HG03432 (cell line): Measurements from ENCODE around the gene DAZAP1.

Experiments used
- ATAC-seq: cut with Tn5 transposase; IDR thresholded peaks from one replicate; pipeline ENCODE4 v1.9.1; 2021; ENCODE audit warnings: mild to moderate bottlenecking, moderate library complexity; ENCODE audit not compliant: unreplicated experiment

Gene DAZAP1

DNA sequence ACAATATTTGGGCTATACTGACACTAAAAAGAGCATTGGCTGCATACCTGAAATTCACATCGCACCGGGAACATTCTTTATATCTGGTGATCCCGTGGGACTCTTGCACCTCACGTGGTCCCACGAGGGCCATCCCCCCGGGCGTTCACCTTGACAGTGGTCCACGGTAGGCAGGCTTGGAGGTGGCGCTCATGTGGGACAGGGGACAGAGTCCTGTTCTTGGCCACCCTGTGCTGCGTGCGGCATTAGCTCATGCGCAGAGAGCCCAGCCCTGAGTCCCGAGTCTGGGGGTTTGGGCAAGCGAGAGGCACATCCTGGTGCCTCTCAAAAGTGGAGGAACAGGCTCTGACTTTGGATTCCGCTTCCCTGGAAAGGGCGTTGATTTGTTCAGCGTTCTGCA, 13.5 kb upstream of the DAZAP1 start:
- no peak for ATAC-seq

DNA sequence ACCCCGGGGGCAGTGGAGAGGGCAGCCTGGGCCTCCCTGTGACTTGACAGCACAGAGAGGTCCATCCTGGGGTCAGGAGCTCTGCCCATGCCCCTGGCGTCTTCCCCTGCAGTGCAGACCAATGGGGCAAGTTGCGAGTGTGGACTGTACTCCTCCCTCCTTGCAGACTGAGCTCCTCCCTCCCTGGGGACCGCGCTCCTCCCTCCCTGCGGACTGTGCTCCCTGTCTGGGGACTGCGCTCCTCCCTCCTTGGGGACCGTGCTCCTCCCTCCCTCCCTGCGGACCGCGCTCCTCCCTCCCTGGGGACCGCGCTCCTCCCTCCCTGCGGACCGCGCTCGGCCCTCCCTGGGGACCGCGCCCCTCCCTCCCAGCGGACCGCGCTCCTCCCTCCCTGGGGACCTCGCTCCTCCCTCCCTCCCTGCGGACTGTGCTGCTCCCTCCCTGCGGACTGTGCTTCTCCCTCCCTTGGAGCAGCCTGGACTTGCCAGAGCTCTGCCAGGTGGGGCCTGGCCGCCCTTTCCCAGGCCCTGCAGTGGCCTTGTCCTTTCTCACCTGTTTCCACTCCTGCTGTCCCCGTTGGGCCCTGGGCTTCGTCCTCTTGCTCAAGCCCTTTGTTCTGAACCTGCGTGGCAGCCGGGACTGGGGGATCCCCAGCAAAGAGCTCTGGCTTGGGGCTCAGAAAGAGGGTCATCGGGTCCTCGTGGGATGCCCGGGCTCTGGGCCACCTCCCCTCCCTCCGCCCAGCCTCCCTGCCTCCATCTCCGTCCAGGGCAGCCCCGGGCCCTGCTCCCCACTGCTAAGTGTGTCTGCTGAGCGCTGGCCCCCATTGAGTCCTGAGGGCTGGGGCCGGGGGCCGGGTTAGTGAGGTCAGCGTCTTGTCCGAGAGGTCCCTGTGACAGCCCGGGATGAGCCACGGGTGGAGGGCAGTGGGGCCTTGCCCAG, 12.9 kb upstream of the DAZAP1 start:
- no peak for ATAC-seq

DNA sequence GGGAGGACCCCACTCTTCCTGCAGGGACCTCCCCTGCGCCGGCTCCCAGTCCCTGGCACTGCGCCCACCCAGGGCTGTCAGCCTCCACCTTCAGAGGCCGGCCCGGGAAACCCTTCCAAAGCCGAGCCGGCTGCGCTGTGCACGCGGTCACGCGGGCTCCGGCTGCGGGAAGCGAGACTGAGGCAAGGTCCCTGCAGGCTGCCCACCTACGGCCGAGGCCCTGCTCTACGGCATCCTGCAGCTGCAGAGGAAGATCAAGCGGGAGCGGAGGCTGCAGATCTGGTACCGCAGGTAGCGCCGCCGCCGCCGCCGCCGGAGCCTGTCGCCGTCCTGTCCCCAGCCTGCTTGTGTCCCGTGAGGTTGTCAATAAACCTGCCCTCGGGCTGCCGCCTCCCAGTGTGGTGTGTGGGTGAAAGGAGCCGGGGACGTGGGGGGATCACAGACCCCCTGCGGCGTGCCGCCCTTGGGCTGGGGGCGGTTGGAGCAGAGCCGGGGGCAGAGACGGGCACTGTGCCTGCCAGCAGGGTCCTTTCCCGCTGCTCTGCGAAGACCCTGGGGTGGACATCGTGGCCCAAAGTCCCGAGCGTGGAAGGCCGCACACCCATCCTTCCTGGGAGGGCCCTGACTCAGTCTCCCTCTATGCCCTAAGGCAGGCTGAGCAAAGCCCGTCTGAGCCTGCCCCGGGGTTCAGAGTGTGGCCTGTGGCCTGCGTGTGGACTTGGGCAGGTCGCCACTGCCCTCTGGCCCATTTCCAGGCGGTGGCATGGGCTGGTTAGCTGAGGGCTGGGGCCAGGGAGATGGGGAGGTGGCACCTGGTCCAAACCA, 12.0 kb upstream of the DAZAP1 start:
- no peak for ATAC-seq

DNA sequence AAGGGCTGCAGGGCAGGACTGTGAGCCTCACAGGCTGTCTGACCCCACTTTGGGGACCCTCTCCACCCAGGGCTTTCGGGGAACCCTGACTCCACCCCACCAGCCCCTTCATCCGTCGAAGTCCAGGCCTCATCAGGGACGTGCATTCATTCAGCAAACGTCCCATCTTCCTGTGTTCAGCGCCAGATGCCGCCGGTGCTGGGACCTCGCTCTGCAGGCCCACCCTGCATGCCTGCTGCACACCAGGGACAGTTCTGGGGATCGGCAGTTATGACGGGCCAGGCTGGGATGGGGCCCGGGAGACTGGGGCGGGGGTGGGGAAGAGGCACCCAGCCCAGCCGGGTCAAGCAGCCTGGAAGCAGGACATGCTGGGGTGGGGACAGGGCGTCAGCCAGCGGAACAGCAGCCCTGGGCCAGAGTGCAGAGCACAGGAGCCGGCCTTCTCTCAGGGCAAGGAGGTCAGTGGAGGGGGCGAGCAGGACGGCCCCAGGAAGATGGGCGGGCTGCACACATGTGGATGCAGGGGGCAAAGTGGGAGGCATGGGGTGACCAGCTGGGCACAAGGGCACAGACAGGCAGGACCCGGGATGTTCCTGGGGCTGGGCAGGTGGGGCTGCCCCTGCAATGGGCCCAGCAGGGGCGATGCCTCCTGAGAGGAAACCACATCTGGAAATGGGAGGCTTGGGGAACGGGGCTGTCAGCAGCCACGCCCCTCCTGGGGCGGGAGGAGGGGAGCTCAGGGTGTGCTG, 11.2 kb upstream of the DAZAP1 start:
- no peak for ATAC-seq

DNA sequence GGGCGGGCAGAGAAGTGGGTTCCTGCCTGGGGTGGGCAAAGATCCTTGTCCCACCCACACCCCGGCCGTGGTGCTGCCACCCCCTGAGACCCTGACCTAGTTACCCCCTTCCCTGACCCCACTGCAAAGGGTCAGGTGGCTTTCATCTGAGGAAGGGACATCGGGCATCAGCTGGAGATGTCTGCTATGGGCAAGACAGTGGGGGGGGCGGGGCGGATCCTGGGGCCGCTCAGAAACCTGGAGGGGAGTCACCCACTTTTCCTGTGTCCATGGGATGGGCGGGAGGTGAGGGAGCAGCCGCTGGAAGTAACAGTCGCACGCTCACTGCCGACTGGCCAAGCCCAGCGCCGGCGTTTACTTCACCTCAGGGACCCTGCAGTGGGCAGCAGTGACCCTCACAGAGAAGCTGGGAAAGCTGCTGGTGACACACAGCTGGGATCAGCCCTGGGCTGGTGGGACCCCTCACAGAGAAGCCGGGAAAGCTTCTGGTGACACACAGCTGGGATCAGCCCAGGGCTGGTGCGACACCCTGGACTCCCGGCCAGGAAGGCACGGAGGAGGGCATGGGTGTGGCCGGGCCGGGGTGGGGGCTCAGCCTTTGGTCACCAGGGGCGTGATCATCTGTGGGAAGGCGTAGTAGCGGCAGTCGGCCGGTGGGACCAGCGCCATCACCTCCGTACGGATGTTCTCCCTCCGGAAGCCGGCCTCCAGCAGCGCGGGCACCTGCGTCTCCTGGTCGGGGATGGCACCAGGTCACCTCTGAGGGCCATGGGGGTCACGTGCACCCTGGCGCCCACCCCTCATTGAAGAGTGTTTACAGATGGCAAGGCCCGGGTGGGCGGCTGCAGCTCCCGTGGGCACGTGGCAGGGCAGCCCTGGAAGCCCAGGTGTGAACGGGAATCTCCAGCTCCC, 10.4 kb upstream of the DAZAP1 start:
- ATAC-seq, result no peak

DNA sequence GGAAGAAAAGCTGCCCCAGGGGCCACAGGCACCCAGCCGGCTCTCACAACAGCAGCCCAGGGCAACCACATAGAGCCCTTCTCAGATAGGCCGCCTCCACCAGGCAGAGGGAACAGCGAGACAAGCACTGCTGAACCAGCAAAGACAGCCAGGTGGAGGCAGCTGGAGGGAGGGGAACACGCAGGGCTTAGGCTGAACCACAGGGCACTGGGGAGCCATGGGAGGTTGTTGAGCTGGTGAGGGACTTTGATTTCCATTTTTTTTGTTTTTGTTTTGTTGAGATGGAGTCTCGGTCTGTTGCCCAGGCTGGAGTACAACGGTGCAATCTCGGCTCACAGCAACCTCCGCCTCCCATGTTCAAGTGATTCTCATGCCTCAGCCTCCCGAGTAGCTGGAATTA, 9.5 kb upstream of the DAZAP1 start:
- no peak for ATAC-seq

DNA sequence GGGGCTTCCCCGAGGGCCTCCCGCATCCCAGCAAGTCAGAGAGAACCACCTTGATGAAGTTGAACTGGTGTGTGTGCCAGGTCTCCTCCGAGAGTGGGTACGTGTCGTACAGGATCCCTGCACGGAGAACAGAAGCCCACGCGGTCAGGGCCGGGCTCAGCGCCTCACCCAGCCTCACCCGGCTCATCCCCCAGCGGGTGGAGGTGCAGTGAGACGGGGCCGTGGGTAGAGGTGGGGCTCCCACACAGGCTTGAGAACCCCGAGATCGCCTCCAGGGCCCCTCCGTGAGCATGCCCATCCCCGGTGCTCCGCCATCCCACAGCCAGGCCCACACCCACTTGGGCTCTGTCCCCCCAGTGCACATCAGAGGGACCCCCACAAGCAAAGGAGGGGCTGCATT, 8.3 kb upstream of the DAZAP1 start:
- no peak for ATAC-seq

DNA sequence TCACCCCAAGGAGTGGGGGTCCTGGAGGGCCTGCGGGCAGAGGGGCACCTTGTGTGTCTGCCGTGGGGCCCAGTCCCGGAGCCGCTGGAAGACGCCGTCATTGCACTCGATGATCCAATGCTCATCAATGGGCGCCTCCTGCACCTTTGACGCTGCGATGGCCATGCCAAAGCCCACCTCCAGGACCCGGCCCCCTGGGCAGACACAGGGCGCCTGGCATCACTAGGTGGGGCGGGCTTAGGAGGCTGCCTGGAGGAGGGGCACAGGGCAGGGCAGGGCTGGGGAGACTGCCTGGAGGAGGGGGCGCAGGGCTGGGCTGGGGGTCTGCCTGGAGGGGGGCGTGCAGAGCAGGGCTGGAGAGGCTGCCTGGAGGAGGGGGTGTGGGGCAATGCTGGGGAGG, 7.6 kb upstream of the DAZAP1 start:
- ATAC-seq, result no peak

DNA sequence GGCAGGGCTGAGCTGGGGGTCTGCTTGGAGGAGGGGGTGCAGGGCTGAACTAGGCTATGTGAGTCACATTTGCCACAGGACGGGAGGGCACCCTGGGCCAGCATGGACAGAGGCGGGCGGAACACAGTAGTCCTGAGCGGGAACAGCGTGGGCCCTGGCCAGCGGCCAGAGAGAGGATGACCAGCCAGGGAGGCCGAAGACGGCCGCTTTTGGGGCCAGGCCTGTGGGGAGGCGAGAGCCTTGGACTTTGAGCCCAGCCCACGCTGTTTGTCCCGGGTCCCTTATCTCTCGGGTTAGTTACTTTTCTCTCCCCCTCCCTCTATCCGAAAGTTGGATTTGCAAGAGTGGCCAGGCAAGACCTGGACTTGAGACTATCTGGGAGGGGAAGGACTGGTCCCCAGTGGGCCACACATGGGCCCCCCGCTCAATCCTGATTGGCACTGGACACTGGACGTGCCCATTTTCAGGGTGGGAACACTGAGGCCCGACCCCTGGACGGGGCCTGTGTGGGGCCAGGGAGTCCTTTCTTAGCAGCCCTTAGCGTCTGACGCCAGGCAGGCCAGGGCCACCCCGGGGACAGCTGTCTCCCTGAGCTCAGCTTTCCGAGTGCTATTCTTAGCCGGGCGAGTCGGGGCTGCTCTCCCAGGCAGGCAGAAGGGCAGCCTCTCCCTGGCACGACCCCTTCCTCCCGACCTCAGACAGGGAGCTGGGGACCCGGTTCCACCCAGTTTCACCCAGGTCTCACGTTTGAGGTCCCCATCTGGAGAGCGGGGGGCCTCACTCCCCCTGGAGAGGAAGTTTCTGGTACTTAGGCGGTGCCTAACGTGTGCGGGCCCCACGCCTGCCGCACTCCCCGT, 6.9 kb upstream of the DAZAP1 start:
- no peak for ATAC-seq

DNA sequence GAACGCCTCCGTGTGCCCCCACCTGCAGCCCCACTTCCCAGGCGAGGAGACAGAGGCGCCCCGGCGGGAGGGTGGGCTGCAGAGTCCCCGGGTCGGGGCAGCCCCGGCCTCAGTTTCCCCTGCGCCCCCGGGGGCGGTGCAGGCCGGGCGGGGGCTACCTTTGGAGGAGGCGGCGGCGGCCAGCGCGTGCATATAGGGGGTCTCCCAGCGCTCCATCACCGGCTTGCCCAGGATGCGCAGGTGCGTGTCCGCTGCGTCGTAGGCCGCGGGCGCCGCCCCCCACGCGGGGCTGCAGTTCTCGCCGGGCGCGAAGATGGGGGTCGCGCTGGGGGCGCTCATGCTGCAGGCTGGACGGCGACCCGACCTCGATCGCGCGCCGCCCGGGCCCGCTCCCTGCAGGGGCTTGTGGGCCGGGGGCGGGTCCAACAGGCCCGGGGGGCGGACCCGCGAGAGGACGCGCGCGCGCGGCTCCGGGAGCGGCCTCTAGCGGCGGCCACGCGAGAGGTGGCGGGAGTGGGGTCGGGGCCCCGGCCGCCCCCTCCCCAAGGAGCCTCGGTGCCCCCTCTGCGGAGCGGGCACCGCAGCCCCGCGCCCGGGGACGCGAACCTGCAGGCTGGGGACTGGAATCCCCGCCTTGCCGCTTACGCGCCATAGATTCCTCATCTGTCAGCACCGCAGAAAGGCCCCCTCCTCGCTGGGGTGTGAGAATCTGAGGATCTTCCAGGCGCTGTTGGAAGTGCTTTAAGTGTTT, 6.1 kb upstream of the DAZAP1 start, which contains the start of gene GAMT:
TSS of gene GAMT (minus strand) at position 405 of the 751 bp plus-strand sequence. CDS start at position 339, 66 bp downstream.
- ATAC-seq, result no peak

DNA sequence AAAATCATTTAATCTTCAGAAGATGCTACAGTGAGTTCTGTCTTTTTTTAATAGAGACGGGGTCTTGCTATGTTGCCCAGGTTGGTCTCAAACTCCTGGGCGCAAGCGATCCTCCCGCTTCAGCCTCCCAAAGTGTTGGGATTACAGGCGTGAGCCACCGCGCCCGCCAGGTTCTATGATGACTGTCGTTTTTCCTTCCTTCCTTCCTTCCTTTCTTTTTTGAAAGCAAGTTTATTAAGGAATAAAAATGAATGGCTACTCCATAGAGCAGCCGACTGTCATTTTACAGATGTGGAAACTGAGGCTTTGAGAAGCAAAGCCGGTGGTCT, 5.5 kb upstream of the DAZAP1 start:
- ATAC-seq, result no peak

DNA sequence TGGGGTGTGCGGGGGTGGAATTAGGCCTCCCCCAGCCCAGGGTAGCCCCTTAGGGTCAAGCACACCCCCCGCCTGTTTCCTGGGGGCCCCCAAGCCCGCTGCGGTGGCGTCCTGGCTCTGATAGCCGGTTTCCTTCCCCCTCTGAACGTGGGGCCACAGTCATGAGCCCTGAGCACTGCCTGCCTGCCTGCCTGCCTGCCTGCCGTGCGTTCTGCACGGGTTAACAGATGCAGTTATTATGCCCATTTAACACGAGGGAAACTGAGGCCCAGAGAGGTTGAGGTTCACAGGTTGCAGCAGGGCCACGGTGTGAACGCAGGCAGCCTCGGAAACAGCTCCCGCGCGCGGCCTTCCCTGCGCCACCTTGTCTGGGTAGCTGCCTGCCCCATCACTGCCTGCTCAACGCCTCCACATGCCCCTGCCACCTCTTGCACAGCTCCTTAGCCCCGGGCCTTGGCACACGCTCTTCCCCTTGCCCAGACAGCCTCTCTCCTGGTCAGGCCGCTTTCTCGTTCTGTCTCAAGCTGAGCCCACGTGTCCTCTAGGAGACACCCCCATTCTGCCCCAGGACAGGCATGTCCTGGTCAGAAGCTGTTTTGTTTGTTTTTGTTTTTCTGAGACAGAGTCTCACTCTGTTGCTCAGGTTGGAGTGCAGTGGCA, 4.8 kb upstream of the DAZAP1 start:
- no peak for ATAC-seq

DNA sequence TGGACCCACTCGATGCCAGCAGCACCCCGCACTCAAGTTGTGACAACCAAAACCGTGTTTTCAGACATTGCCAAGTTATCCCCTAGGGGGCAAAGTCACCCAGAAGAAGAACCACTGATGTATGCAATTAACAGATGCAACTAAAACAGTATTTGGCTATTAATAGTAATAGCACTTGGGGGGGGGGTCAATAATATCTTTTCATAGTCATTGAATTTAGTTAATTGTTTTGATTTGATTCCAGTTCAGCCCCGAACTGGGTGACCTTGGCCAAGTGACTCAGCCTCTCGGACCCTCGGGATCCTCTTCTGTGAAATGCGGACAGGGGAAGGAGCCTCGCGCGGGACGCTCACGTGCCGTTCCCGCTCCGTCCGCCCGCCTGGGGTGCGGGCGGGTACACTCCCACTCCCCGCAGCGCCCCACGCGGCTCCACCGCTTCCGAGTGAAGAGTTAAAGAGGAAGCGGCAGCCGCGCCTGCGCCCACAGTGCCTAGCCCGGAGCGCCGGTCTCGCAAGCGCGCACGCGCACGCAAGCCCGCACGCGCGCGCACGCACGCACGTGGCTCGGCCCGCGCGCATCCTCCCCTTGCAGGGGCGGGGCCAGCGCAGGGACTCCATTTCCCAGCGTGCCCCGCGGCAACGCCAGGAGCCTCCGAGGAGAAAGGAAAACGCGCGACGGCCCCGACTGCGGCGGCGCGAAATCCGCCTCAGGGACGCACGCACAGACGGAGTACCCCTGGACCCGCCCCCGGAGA, 435 bp upstream of the DAZAP1 start:
- ATAC-seq, result peak; percentile 72

DNA sequence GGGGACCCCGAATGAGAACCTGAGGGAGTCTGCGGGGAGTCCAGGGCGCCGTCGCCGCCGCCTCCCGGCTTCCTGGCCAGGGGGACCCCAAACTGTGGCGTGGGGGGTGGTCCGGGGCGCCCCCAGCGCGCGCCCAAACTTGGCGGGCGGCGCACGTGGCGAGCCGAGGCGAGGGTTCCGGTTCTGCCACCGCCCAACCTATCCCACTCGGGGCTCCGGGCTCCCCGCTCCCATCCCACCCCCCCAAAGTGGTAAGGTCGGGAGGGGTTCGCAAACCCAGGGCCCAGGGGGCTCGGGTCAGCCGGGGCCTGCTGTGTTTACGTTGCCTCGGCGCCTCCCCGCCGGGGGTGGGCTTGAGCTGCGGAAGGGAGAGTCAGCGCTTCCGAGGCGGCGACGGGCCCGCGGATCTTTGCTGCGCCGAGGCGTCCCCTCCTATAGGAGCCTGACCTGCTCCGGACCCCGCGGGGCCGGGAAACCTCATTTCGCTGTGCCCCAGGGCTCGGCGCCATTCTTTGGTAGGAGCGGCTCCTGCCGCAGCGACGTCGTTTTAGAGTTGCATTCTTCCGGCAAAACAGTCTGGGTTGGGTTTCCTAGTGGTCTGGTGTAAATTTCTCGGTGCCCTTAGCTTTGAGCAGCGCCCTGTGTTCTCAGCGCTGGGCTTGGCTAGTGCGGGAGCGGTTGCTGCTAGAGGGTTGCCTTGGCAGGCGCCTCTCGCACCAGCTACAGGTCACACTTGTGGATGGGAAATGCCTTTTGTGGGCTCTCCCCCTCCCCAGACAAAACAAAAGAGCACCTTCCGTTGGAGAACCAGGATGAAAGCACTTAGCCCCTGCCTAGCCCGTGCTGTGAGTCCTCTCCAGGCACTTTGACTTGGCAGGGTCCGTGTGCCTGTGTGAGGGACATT, 1.2 kb downstream of the DAZAP1 start:
- no peak for ATAC-seq

DNA sequence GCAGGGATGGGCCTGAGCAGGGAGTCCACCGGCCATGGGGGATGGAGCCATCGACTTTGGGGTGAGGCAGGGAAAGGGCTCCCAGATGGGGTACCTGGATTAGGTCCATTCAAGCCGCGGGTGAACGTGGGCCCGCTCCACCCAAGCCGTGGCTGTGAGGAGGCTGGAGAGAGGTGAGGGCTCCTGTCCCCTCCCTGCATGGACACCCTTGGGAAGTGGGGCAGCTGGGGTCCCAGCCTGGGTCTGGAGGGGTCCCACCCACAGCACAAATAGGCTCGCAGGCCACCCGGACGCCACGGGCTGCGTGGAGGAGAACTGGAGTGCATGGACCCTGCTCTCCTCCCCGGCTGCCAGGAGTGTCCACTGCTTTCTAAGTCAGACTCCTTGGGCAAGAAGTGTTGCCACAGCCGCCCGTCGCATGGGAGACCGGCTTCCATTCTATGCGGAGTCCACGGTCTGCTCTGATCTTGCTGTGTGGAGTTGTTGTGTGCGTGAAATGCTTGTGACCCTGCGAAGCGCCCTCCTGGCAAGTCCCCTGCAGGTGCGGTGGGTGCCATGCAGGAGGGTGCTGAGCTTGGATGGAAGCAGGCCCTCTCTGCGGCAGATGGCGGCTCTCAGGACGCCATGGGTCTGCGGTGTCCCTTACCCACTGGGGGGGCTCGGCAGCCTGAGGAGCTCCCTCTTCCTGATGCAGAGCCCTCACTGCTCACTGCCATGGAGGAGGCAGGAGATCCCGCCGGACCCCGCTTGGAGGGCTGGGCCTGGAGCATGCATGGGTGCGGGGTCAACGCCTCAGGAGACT, 2.0 kb downstream of the DAZAP1 start:
- ATAC-seq, result no peak
